Gastrocnemius medialis (tissue), 4 donors: ENCODE data around the gene ATMIN. TPM values are rescaled to one million over a fixed set of nuclear protein-coding genes. Genes with fewer than 3 reads are reported as not detected.

ENCODE experiments used
- ATAC-seq, 2 donors: fragments of 150-250 bp; one replicate each; pipeline ENCODE4 v1.9.1; 2016
- DNase-seq, 2 donors: peaks; one replicate each; pipeline ENCODE4 v3.0.0-alpha.2; 2019
- H3K27ac ChIP-seq, 4 donors: fragments of 200-600 bp; sonication (generic); 1 replicate in 1 of 4; 2 replicates in 3 of 4; pipeline ENCODE4 v1.5.1; 2016 to 2018; ENCODE audit warnings: mild to moderate bottlenecking in 2 of 4, moderate library complexity in 1 of 4
- H3K27me3 ChIP-seq, 3 donors: fragments of 200-600 bp; sonication (generic) in 2 of 3; 1 replicate in 1 of 3; 2 replicates in 2 of 3; pipeline versions ENCODE4 v1.5.1 to v1.6.0; 2016 to 2019; ENCODE audit warnings: mild to moderate bottlenecking in 1 of 3, moderate library complexity in 1 of 3
- H3K36me3 ChIP-seq, 2 donors: fragments of 200-600 bp; sonication (generic) in 1 of 2; one replicate each; pipeline ENCODE4 v1.5.1; 2017 to 2018
- H3K4me1 ChIP-seq, 2 donors: fragments of 200-600 bp; sonication (generic) in 1 of 2; one replicate each; pipeline ENCODE4 v1.5.1; 2016 to 2017; ENCODE audit warnings: mild to moderate bottlenecking in 2 of 2
- H3K4me3 ChIP-seq, 4 donors: fragments of 200-600 bp; sonication (generic) in 3 of 4; 1 replicate in 1 of 4; 2 replicates in 3 of 4; pipeline ENCODE4 v1.5.1; 2016 to 2019; ENCODE audit warnings: mild to moderate bottlenecking in 2 of 4
- H3K9me3 ChIP-seq, 3 donors: fragments of 200-600 bp; sonication (generic) in 2 of 3; 1 replicate in 1 of 3; 2 replicates in 2 of 3; pipeline ENCODE4 v1.5.1; 2016 to 2019
- CTCF ChIP-seq, 5 experiments: fragments of 450-650 bp in 3 of 5; fragments of 200-600 bp in 2 of 5; sonication (generic) in 2 of 5; IDR thresholded peaks in 4 of 5; conservative IDR thresholded peaks in 1 of 5; 1 replicate in 4 of 5; 2 replicates in 1 of 5; pipeline ENCODE4 v1.5.1; 2016 to 2019; ENCODE audit warnings: antibody characterized with exemption in 5 of 5, mild to moderate bottlenecking in 3 of 5, moderate library complexity in 3 of 5
- POLR2A ChIP-seq, 2 donors: fragments of 450-650 bp; IDR thresholded peaks; one replicate each; pipeline ENCODE4 v1.6.1; 2017; ENCODE audit warnings: antibody characterized with exemption in 2 of 2, mild to moderate bottlenecking in 2 of 2, moderate library complexity in 2 of 2
- in situ Hi-C, 4 donors: fragments of 200-750 bp; cut with MboI; loops; one replicate each; pipeline versions ENCODE4 v1.15.0 to v1.8.0; 2017; ENCODE audit warnings: low sequenced_read_pairs in 4 of 4
- intact Hi-C: fragments of 100-400 bp; cut with DNase I; formaldehyde crosslinking; loops from one replicate; pipeline ENCODE4 v1.15.1; 2023; ENCODE audit warnings: low total_unique reads
- total RNA-seq, 4 donors: library from RNA; depleted of rRNA; stranded (reverse); fragments of >200 nt; gene quantifications; one replicate each; pipeline versions ENCODE4 v1.1.0 to v1.2.3, GENCODE V29; 2016

ATMIN gene
- total RNA-seq, 4 donors from 2014 or later = 31.1 to 37.1 (median 35.2) TPM

- ATAC-seq = no peak
- Histone ChIP-seq H3K27me3 (no peaks in the 10 kb centered on the region), H3K4me1 (no peaks in the 10 kb centered on the region), H3K9me3 (no peaks in the 10 kb centered on the region), H3K27ac (no peak overlapping the region), H3K4me3 (no peak overlapping the region), H3K36me3 (no peaks in the 10 kb centered on the region)
- DNase-seq = no peak
- TF ChIP-seq CTCF (IDR thresholded peaks at IDR 0.05 in 4 of 5, conservative IDR thresholded peaks at IDR 0.05 in 1 of 5) = no peak
- no peak for TF ChIP-seq POLR2A (IDR thresholded peaks at IDR 0.05)
- intact Hi-C loops = no loop called here
- in situ Hi-C loops = no loop called here
These were observed 36.2 kb downstream of the ATMIN start for GRCh38 chr16:81071805-81072204.

GRCh38 chr16:81073560-81074330 lies 38.1 kb downstream of the ATMIN start:
- ATAC-seq (no peak), DNase-seq (no peak)
- Histone ChIP-seq H3K4me1 (peaks cover 4 to 7% of the 10 kb centered on the region in 2 donors), H3K36me3 (no peaks in the 10 kb centered on the region), H3K9me3 (no peaks in the 10 kb centered on the region), H3K27me3 (no peaks in the 10 kb centered on the region), H3K4me3 (no peak overlapping the region), H3K27ac (no peak overlapping the region)
- in situ Hi-C loops = no loop called here
- TF ChIP-seq POLR2A (IDR thresholded peaks at IDR 0.05) (no peak), CTCF (IDR thresholded peaks at IDR 0.05 in 4 of 5, conservative IDR thresholded peaks at IDR 0.05 in 1 of 5) (no peak)
- intact Hi-C loops = no loop called here

- ATAC-seq = peak; percentile 94 to 96
- peak; percentile 72 to 82 for DNase-seq
- TF ChIP-seq POLR2A (IDR thresholded peaks at IDR 0.05) (peak in 1 of 2 donors; percentile 16), CTCF (IDR thresholded peaks at IDR 0.05 in 4 of 5, conservative IDR thresholded peaks at IDR 0.05 in 1 of 5) (no peak)
- in situ Hi-C loops (loop anchor here in 1 of 4 donors (5.0 to 25.0 kb wide), 2 partner anchors 39 to 236 kb away; partner anchors contain the start of genes ATMIN and GAN), intact Hi-C loops (loop anchor here (1.0 to 5.0 kb wide), 6 partner anchors 20 to 241 kb away; partner anchors contain the start of genes ATMIN, CENPN and GCSH)
- Histone ChIP-seq H3K27ac (peak overlapping the region; percentile 90 to 99 (median 94)), H3K27me3 (no peaks in the 10 kb centered on the region), H3K36me3 (no peaks in the 10 kb centered on the region), H3K9me3 (no peaks in the 10 kb centered on the region), H3K4me1 (peaks cover 4 to 7% of the 10 kb centered on the region in 2 donors), H3K4me3 (peak overlapping the region; percentile 73 to 90 (median 82))
These were observed 41.0 kb downstream of the ATMIN start for GRCh38 chr16:81076566-81077075.

- ATAC-seq (peak; percentile 94 to 97), DNase-seq (peak; percentile 94 to 95)
- TF ChIP-seq POLR2A (IDR thresholded peaks at IDR 0.05) (peak; percentile 77 to 85), CTCF (IDR thresholded peaks at IDR 0.05 in 4 of 5, conservative IDR thresholded peaks at IDR 0.05 in 1 of 5) (no peak)
- Histone ChIP-seq H3K9me3 (no peaks in the 10 kb centered on the region), H3K4me1 (peaks cover 4 to 7% of the 10 kb centered on the region in 2 donors), H3K27ac (peak within 1 kb of the TSS; percentile 90 to 99 (median 94)), H3K4me3 (peak within 1 kb of the TSS; percentile 73 to 90 (median 82)), H3K27me3 (no peaks in the 10 kb centered on the region), H3K36me3 (no peaks in the 10 kb centered on the region)
- intact Hi-C loops = loop anchor here (1.0 to 5.0 kb wide), 6 partner anchors 19 to 240 kb away; partner anchors contain the start of genes ATMIN, CENPN and GCSH
- in situ Hi-C loops = loop anchor here in 1 of 4 donors (5.0 to 25.0 kb wide), 2 partner anchors 40 to 235 kb away; partner anchors contain the start of genes ATMIN and GAN
These were observed 41.7 kb downstream of the ATMIN start, which contains the start of gene C16orf46 for GRCh38 chr16:81077076-81077940. Gene C16orf46, minus strand, starts transcription at chr16:81077238. Its CDS starts 13,283 bp downstream, at chr16:81063955.
